ENCODE measurements around the gene KLHL40.
A peak's percentile ranks its signal among the peaks of the same experiment; 100 is the strongest.

The KLHL40 gene

DNA sequence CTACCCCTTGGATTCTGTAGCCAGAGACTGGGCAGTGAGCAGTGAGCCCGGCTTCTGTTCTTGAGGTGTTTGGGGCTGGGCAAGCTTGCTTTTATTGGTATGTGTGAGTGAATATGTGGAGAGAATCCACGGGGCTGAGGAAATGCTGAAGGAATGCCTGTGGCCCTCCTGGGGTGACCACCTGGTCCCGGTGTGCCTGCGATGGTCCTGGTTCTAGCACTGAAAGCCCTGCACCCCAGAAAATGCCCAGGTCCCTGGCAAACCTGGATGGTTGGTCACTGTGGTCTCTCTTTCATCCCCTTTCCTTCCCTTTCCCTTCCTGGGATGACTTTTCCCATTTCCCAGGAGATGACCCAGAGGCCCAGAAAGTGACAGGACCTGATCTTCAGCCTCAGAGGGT lies 27.7 kb upstream of the KLHL40 start:
- TF ChIP-seq CTCF (IDR thresholded peaks at IDR 0.05; ENCODE audit: borderline replicate concordance, insufficient read depth, low read depth, low read length), result no peak
- no peak overlapping the region for H3K4me3 ChIP-seq (ENCODE audit: low read depth, low read length)

GRCh38 chr3:42658091-42658770 lies 27.1 kb upstream of the KLHL40 start:
- H3K4me3 ChIP-seq (ENCODE audit: low read depth, low read length), result no peak overlapping the region
- no peak for TF ChIP-seq CTCF (IDR thresholded peaks at IDR 0.05; ENCODE audit: borderline replicate concordance, insufficient read depth, low read depth, low read length)

DNA sequence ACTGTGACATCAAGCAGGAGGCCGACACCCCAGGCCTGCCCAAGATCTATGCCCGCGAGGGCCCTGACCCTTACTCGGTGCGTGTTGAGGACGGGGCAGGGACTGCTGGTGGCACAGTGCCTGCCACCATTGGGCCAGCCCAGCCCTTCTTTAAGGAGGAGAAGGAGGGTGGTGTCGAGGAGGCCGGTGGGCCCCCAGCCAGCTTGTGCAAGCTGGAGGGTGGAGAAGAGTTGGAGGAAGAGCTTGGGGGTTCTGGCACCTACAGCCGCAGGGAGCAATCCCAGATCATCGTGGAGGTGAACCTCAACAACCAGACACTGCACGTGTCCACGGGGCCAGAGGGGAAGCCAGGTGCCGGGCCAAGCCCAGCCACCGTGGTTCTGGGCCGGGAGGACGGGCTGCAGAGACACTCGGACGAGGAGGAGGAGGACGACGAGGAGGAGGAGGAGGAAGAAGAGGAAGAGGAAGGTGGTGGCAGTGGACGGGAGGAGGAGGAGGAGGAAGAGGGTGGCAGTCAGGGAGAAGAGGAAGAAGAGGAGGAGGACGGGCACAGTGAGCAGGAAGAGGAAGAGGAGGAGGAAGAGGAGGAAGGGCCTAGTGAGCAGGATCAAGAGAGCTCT lies 26.5 kb upstream of the KLHL40 start:
- H3K4me3 ChIP-seq (ENCODE audit: low read depth, low read length), result no peak overlapping the region
- TF ChIP-seq CTCF (IDR thresholded peaks at IDR 0.05; ENCODE audit: borderline replicate concordance, insufficient read depth, low read depth, low read length), result no peak

DNA sequence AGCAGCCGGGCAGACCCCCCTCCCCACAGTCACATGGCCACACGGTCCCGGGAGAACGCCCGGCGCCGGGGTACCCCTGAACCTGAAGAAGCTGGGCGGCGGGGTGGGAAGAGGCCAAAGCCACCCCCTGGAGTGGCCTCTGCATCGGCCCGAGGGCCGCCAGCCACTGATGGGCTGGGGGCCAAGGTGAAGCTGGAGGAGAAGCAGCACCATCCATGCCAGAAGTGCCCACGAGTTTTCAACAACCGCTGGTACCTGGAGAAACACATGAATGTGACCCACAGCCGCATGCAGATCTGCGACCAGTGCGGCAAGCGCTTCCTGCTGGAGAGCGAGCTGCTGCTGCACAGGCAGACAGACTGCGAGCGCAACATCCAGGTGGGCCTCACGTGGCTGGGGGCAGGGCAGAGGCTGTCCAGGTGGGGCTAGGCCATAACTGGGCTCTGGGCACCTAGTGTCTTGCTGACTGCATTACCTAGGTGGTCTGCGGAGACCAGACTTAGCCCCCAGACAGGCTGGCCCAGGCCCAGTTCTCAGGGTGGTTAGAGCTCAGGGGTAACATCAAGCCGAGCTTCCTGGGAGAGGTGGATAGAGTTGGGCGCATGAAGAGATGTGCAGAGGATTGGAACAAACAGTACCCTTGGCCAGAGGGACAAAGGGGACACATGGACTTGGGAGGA lies 25.7 kb upstream of the KLHL40 start:
- TF ChIP-seq CTCF (IDR thresholded peaks at IDR 0.05; ENCODE audit: borderline replicate concordance, insufficient read depth, low read depth, low read length), result no peak
- no peak overlapping the region for H3K4me3 ChIP-seq (ENCODE audit: low read depth, low read length)

GRCh38 chr3:42660131-42660715 lies 25.1 kb upstream of the KLHL40 start:
- TF ChIP-seq CTCF (IDR thresholded peaks at IDR 0.05; ENCODE audit: borderline replicate concordance, insufficient read depth, low read depth, low read length), result no peak

DNA sequence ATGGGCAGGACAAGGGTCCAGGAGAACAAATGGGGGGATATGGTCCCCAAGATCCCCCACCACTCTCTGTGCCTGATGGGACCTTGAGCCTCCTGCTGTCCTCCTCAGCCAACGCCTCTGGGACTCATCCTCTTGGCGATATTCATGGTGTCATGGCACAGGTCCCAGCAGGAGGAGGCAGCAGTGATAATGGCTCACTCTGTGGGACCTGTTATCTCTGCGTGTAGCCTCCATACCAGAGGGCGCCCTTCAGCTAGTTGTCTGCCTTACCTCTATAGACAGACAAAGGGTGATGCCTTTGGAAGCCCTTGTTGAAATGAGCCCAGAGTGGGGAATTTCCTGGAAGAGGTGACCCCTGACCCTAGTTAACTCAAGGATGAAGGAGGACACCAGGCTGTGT lies 24.4 kb upstream of the KLHL40 start:
- TF ChIP-seq CTCF (IDR thresholded peaks at IDR 0.05; ENCODE audit: borderline replicate concordance, insufficient read depth, low read depth, low read length), result peak; percentile 28; the same call in 1 of the 2 replicates
- no peak overlapping the region for H3K4me3 ChIP-seq (ENCODE audit: low read depth, low read length)

More at GRCh38 chr3:42660131-42660715, 25.1 kb upstream of the KLHL40 start:
- H3K4me3 ChIP-seq (ENCODE audit: low read depth, low read length), result no peak overlapping the region

Data from GM12875 (cell line).